ENCODE results near the gene CTSE.

DNA sequence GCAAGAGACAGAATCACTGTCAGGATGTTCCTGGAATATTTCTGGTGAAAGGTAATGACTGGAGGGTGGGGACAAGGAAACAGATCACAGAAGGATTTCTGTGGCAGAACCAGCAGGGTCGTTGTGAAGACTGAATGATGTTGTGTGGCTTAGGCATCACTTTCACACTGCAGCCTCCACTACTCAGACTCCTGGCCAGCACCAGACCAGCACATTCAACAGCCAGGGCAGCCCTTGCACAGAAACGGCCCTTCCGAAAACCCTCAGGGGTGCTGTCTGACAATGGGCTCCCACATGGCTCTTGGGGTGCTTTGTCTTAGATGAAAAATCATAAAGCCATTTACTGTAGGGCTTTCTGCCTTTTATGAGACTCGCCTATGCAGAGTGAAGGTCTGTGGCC, 16.7 kb downstream of the CTSE start:
- TF ChIP-seq POLR2AphosphoS5 (IDR thresholded peaks at IDR 0.05) (no peak), POLR2A (IDR thresholded peaks at IDR 0.05) (no peak)
- TF ChIP-seq, protein P1, sequence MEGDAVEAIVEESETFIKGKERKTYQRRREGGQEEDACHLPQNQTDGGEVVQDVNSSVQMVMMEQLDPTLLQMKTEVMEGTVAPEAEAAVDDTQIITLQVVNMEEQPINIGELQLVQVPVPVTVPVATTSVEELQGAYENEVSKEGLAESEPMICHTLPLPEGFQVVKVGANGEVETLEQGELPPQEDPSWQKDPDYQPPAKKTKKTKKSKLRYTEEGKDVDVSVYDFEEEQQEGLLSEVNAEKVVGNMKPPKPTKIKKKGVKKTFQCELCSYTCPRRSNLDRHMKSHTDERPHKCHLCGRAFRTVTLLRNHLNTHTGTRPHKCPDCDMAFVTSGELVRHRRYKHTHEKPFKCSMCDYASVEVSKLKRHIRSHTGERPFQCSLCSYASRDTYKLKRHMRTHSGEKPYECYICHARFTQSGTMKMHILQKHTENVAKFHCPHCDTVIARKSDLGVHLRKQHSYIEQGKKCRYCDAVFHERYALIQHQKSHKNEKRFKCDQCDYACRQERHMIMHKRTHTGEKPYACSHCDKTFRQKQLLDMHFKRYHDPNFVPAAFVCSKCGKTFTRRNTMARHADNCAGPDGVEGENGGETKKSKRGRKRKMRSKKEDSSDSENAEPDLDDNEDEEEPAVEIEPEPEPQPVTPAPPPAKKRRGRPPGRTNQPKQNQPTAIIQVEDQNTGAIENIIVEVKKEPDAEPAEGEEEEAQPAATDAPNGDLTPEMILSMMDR (IDR thresholded peaks at IDR 0.05): no peak

All from prostate gland (tissue), 2 donors.